Mesothelial cell of epicardium (in vitro differentiated cells): Measurements from ENCODE around the gene ANO6. TPM values are rescaled to one million over a fixed set of nuclear protein-coding genes. Genes with fewer than 3 reads are reported as not detected.

ENCODE experiments used
- DNase-seq, 2 experiments: peaks; one replicate each; pipeline ENCODE4 v3.0.0; 2021; ENCODE audit warnings: low spot score in 2 of 2; ENCODE audit not compliant: unreplicated experiment in 2 of 2
- H3K27ac Mint-ChIP-seq: 2 replicates; pipeline ENCODE4 v1.8.0; 2021; ENCODE audit warnings: mixed read lengths
- H3K27me3 Mint-ChIP-seq: 2 replicates; pipeline ENCODE4 v1.8.0; 2021; ENCODE audit warnings: low read depth, mixed read lengths
- H3K36me3 Mint-ChIP-seq: 2 replicates; pipeline ENCODE4 v1.8.0; 2021; ENCODE audit warnings: mixed read lengths
- H3K4me1 Mint-ChIP-seq: 2 replicates; pipeline ENCODE4 v1.8.0; 2021; ENCODE audit warnings: mixed read lengths
- H3K4me3 Mint-ChIP-seq: 2 replicates; pipeline ENCODE4 v1.8.0; 2021; ENCODE audit warnings: mild to moderate bottlenecking, moderate library complexity, mixed read lengths
- H3K9me3 Mint-ChIP-seq: 2 replicates; pipeline ENCODE4 v1.8.0; 2021; ENCODE audit warnings: mixed read lengths
- CTCF ChIP-seq: fragments of 200-600 bp; sonication (generic); IDR thresholded peaks from one replicate; pipeline ENCODE4 v1.5.0; 2021; ENCODE audit warnings: antibody characterized with exemption; ENCODE audit not compliant: unreplicated experiment
- total RNA-seq: library from RNA; stranded (reverse); gene quantifications from 3 replicates; pipeline ENCODE4 v1.2.1, GENCODE V29; 2021

ANO6 gene
- total RNA-seq, 1 donor from 2014 or later: 41.1 TPM

- no peak overlapping the region for H3K4me3 Mint-ChIP-seq
- peaks cover 2% of the 10 kb centered on the region for H3K36me3 Mint-ChIP-seq
- TF ChIP-seq CTCF: no peak
- no peaks in the 10 kb centered on the region for H3K27me3 Mint-ChIP-seq
- no peak for DNase-seq
- H3K4me1 Mint-ChIP-seq: peaks cover 6% of the 10 kb centered on the region
- H3K9me3 Mint-ChIP-seq: no peaks in the 10 kb centered on the region
- H3K27ac Mint-ChIP-seq: no peak overlapping the region
Measured at GRCh38 chr12:45204757-45205156, 11.1 kb upstream of the ANO6 start.

GRCh38 chr12:45205165-45205825 lies 10.6 kb upstream of the ANO6 start:
- H3K9me3 Mint-ChIP-seq: no peaks in the 10 kb centered on the region
- no peak for TF ChIP-seq CTCF
- peaks cover 2% of the 10 kb centered on the region for H3K36me3 Mint-ChIP-seq
- H3K4me3 Mint-ChIP-seq: no peak overlapping the region
- DNase-seq: no peak
- H3K4me1 Mint-ChIP-seq: peaks cover 2% of the 10 kb centered on the region
- H3K27me3 Mint-ChIP-seq: no peaks in the 10 kb centered on the region
- no peak overlapping the region for H3K27ac Mint-ChIP-seq

GRCh38 chr12:45208604-45209487 lies 7.0 kb upstream of the ANO6 start:
- Mint-ChIP-seq H3K9me3 (no peaks in the 10 kb centered on the region), H3K27ac (no peak overlapping the region), H3K36me3 (peaks cover 2% of the 10 kb centered on the region), H3K4me1 (no peaks in the 10 kb centered on the region), H3K27me3 (no peaks in the 10 kb centered on the region), H3K4me3 (no peak overlapping the region)
- DNase-seq: no peak
- TF ChIP-seq CTCF: no peak

GRCh38 chr12:45209784-45210183 lies 6.1 kb upstream of the ANO6 start:
- H3K36me3 Mint-ChIP-seq: peaks cover 2% of the 10 kb centered on the region
- H3K4me1 Mint-ChIP-seq: peaks cover 4% of the 10 kb centered on the region
- H3K4me3 Mint-ChIP-seq: no peak overlapping the region
- H3K9me3 Mint-ChIP-seq: no peaks in the 10 kb centered on the region
- no peak overlapping the region for H3K27ac Mint-ChIP-seq
- H3K27me3 Mint-ChIP-seq: no peaks in the 10 kb centered on the region
- TF ChIP-seq CTCF: no peak
- DNase-seq: no peak

GRCh38 chr12:45212064-45212463 lies 3.8 kb upstream of the ANO6 start:
- no peak overlapping the region for H3K27ac Mint-ChIP-seq
- no peak for DNase-seq

More at GRCh38 chr12:45212064-45212463, 3.8 kb upstream of the ANO6 start:
- Mint-ChIP-seq H3K36me3 (peaks cover 2% of the 10 kb centered on the region), H3K9me3 (no peaks in the 10 kb centered on the region), H3K4me3 (no peak overlapping the region), H3K27me3 (no peaks in the 10 kb centered on the region), H3K4me1 (peaks cover 11% of the 10 kb centered on the region)
- TF ChIP-seq CTCF: no peak
